NCI-H2171 treated with DMSO at 0.1 percent for 48 hours (cell line): Measurements from ENCODE around the gene ITSN2.
"Not testable (repeated sequence)": the region's sequence is repeated elsewhere in the genome, so short reads cannot be mapped to it uniquely, and the experiment has no call there.

Experiments used
- DNase-seq: peaks from one replicate; lab custom pipeline; 2025; lab: John Stamatoyannopoulos, UW

Gene ITSN2

DNA sequence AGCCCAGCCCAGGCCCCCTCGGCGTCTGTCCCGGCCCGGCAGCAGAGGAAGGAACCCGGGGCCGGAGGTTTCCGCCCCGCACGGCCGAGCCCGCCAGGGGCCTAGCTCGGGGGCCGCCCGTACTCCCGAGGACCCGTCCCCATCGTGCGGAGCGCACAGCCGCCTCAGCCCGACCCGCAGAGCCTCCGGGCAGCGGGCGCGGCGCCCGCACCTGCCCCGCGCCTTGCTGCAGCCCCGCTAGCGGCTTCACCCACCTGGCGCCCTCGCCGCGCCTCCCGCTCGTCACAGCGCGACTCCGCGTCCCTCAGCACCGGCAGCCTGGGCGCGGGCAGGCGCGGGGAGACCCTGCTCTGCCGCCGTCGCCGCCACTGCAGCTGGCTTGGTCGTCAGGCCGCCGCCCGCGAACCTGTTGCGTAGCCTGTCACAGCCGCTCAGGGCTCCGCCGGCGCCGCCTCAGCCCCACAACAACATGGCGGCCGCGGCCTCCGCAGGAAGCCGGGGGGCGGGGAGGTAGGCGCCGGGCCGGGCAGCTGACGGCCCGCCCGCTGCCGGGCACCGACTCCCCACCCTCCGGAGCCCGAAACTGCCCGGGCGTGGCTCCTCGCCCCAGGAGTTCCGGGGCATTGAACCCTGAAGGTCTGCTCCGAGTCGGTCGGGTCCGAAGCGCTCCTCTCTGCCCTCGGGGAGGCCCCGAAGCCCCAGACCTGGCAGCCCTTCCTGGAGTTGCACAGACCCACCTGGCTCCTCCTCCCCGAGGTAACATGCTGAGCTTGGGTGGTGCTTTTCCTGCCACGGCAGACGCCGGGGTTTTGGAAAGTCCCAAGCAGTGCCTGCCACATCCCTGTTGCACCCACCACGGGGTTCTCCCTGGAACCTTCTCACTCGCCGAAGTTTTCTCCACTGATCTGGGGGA lies at the start of gene ITSN2:
Gene ITSN2 (minus strand): TSS at position 487 of the 913 bp plus-strand sequence. CDS start 32,454 bp downstream, outside the sequence.
- DNase-seq = peak; percentile 73

DNA sequence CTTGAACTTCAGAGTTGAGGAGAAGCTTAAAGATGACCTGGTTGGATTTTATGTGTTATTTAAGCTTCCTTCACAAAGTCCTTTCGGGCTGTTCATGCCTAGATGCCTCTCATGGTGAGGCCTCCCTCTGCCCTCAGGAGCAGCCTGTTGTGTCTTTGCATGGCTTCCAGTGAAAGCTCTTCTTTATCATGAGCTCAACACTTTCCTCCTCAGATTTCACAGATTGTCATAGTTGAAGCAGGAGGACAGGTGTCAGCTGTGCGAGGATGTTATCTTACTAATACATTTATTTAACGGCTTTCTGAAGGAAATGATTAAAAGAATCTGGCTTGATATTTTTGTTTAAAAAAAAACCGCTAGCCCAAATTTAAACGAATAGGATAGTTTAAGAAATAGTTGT lies 48.8 kb upstream of the ITSN2 start:
- DNase-seq = no peak

DNA sequence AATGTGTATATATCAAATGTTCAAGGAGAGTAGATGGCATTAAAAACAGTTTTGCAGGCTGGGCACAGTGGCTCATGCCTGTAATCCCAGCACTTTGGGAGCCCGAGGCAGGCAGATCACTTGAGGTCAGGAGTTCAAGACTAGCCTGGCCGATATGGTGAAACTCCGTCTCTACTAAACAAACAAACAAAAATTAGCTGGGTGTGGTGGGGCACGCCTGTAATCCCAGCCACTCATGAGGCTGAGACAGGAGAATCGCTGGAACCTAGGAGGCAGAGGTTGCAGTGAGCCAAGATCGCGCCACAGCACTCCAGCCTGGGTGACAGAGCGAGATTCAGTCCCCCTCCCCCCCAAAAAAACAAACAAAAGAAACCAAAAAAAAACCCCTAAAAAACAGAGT lies 48.4 kb upstream of the ITSN2 start:
- not testable (repeated sequence) for DNase-seq

DNA sequence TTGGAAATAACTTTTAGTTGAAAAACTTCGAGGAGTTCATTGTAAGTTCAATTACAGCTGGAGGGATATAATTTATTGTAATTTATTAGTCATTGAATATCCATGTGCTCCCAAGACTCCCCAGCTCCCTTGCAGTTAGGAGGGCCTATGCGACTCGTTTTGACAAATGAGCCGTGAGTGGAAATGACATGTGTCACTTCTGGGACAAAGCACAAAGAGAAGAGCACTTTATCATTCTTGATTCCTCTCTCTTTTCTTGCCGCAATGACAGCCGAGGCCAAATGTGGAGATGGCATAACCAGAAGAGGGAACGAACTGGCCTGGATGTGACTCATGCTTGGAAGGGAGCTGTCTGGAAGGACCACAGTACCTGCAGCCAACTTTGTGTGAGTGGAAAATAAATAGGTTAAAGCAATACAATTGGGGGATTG lies 44.2 kb upstream of the ITSN2 start:
- no peak for DNase-seq

DNA sequence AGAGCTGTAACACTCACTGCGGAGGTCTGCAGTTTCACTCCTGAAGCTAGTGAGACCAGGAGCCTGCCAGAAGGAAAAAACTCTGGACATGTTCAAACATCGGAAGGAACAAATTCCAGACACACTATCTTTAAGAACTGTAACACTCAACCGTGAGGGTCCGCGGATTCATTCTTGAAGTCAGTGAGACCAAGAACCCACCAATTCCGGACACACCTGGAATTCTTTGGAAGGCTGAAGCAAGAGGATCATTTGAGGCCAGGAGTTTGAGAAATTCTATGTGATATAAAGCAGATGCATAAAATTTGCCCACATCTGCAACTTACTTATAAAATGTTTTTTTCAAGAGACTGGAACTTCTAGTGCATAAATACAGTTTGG lies 43.5 kb upstream of the ITSN2 start:
- no peak for DNase-seq

DNA sequence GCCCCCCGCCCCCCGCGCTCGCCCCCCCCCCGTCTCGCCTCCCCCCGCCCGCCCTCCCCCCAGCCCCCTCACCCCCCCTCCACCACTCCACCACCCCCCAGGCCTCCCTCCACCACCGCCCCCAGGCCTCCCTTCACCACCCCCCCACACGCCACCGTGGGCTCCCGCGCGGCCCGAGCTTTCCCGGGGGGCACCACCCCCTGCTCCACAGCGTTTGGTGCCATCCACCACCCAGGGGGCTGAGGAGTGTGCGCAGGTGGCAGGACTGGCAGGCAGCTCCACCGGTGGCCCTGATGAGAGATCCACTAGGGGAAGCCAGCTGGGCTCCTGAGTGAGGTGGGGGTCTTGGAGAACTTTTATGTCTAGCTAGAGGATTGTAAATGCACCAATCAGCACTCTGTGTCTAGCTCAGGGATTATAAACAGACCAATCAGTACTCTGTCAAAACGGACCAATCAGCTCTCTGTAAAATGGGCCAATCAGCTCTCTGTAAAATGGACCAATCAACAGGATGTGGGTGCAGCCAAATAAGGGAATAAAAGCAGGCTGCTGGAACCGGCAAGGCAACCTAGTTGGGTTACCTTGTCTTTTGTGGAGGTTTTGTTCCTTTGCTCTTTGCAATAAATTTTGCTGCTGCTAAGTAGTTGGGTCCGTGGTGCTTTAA lies 43.0 kb upstream of the ITSN2 start:
- DNase-seq = no peak

DNA sequence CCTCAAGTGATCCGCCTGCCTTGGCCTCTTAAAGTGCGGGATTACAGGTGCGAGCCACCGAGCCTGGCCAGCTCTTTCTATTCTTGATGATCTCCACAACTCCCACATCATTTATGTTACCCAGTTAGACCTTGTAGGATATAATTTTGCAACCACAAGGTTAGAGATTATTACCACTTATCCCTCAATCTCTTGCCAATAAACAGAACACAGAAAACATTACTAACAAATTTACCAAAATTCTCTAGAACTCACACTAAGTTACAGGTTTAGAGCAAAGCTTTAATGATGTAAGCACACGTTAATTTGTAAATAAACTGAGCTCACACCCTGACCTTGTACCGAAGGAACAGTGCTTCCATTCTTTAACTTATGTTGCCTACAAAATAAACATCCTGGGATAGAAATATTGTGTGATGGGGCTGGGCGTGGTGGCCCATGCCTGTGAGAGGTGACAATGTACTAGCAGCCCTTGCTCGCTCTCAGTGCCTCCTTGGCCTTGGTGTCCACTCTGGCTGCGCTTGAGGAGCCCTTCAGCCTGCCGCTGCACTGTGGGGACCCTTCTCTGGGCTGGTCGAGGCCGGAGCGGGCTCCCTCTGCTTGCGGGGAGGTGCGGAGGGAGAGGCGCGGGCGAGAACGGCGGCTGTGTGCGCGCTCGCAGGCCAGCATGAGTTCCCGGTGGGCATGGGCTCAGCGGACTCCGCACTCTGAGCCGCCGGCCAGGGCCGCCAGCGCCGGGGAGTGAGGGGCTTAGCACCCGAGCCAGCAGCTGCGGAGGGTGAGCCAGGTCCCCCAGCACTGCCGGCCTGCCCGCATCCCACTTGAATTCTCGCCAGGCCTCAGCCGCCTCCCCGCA lies 42.1 kb upstream of the ITSN2 start:
- no peak for DNase-seq

DNA sequence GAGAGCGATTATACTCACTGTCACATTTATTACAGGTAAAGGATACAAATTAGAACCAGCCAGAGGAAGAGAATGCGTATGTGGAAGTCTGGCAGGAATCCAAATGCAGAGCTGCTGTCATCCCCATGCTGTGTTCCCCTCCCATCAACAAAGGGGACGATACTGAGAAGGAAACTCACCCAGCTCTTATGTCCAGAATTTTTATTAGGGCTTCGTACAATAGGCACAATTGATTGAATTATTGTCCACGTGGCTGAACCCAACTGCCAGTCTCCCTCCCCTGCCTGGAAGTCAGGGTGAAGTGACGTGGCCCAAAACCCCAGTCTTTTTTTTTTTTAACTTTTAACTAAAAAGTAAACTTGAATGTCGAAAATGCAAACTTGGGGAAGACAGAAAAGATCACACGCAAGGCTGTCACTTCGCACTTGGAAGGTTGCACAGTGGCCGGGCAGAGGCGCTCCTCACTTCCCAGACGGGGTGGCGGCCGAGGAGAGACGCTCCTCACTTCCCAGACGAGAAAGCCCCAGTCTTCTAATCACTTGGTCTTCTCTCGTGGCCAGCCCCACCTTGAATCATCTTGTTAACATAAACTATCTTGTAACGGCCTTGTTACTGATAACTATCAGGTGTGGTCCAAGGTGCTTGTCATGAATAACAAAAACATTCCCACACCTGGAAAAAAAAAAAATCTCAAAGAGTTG lies 40.0 kb upstream of the ITSN2 start:
- DNase-seq = peak; percentile 37

DNA sequence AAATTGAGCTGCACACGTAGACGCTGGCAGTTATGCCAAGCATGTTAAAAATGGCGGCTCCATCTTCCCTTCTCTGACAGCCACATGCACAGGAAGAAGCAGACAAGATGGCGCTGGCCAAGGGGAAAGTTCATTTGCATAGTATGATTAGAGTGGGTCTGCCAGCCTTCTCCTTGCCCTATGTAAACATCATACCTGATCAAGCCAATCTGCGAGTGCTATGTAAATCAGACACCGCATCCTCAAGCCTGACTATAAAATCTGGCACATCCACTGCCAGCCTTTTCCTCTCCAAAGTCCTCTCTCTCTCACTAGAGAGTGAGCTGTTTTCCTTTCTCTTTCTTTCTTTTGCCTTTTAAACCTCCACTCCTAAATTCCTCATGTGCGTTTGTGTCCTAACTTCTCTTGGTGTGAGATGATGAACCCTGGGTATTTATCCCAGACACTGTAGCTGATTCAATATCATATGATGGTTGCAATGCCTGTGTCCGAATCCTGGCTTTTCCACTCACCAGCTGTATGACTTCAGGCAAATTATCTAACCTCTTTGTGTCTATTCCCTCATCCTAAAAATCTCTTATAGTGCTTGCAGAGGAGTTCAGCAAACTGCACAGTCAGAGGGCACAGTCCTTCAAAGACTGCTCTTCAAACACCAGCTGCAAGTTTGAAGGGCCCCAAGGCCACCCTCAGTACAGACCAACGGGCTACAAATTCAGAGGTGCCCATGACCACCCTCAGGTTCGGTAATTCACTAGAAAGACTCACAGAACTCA lies 39.3 kb upstream of the ITSN2 start:
- DNase-seq = peak; percentile 18

DNA sequence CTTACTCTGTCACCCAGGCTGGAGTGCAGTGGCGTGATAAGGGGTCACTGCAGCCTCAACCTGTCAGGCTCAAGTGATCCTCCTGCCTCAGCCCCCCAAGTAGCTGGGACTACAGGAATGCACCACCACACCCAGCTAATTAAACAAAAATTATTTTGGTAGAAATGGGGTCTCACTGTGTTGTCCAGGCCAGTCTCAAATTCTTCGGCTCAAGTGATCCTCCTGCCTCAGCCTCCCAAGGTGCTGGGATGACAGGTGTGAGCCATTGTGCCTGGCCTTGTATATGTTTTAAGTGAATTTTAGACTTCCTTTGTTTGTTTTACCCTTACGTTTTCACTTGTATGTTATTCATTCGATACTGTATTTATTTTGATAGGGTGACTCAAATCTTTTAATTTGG lies 34.7 kb upstream of the ITSN2 start:
- DNase-seq = no peak

DNA sequence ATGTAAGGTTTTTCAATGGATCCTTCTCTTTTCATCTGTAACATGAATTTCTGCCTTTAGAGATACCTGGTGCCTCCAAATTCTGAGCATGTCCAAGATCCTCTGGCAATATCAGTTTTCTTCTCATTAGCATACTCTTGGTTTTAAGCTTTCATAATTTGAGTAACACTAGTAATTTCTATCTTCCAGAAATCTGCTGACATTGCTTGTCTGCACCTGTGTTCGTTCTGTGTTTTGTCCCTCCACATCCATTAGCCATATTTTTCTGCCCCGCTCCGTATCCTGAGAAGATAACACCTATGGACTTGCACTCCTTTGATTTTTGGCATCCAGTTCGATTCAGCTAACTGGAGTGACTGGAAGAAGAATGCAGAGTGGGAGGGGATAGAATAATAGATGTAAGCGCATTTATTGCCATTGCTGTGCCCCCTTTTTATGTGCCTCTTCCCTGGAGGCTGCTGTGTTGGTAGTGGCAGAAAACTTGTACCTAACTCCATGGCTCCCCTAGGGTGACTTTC lies 32.3 kb upstream of the ITSN2 start:
- no peak for DNase-seq

DNA sequence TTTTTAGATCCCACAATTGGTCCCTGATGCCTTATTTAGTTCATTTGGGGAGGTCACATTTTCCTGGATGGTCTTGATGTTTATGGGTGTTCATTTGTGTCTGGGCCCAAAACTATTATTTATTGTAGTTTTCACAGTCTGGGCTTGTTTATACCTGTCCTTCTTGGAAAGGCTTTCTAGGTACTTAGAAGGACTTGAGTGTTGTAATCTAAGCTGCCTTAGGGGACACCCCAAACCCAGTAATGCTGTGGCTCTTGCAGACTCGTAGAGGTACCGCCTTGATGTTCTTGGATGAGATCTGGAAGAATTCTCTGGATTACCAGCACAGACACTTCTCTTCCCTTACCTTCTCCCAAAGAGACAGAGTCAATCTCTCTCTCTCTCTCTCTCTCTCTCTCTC lies 25.0 kb upstream of the ITSN2 start:
- DNase-seq = no peak

DNA sequence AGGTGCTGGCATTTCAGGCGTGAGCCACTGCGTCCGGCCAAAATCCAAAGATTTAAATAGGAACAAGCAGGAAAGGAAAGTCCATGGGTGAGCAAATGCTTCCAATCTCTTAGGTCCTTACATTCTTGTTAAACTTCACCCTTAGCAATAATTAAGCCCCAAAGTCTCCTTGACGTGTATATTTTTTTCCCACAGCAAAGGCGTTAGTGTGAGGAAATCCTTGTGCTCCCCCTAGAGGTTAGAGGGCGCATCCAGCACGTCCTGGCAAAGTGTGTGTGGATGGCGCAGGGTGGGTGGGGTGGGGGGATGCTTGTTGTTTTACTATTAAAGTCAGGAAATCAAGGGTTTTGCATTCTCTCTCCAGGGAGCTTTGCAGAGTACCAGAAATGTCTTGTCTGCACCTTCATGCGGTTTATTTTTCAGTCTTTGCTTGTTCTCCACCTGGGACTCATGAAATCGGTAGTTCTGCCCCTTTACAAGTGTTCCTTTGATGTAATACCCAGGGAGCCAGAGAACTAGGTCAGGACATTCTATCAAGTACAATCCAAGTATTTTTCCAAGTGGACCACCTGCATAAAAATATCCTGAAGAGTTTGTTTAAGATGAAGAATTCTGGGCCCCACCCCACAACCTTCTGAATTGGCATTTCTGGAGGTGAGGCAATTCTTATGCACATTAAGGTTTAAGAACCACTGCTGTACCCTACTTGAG lies 22.2 kb upstream of the ITSN2 start:
- peak; percentile 84 for DNase-seq

DNA sequence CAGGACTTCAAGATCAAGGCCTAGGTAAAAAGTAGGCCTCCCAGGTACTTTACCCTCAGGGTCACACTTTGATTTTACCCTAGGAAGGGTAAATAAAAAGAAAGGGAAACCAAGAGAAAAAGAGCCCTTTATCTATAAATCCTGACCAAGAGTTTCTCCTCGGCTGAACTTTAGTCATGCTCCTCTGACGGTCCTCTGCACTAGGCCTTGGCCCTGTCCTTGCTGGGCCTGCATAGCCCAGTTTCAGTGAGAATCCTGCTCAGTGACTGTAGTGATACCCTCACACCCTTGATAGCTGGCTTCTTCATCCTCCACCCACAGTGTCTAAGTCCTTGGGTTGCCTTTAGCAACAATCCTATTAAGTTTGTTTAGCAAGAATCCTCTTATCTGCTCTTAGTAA lies 20.5 kb upstream of the ITSN2 start:
- no peak for DNase-seq

DNA sequence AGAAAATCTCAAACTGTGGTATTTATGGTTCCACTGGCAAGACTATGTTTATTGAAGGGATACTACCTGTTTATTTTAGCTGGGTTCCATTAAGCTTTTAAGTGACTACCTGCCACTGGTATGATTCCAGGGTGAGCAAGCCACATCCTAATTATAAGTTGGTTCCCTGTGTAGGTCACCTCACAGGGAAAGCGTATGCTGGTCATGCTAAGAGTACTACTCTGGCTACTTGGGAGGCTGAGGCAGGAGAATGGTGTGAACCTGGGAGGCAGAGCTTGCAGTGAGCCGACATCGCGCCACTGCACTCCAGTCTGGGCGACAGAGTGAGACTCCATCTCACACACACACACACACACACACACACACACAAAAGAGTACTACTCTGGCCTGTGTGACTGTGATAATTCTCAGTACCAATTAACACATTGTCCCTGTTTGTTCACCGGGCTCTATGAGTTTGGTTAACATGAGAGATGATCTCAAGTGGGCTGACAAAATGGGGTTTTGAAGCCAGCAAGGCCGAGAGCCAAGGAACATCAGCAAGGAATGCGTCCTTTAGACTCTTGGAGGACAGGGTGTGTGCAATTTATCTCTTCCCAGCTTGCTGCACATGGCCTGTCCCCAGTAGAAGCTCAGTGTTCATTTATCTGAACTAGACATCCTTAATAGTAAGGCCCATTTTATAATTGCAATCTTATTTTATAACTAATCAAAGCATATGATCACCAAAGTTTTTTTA lies 15.2 kb upstream of the ITSN2 start:
- DNase-seq = no peak

DNA sequence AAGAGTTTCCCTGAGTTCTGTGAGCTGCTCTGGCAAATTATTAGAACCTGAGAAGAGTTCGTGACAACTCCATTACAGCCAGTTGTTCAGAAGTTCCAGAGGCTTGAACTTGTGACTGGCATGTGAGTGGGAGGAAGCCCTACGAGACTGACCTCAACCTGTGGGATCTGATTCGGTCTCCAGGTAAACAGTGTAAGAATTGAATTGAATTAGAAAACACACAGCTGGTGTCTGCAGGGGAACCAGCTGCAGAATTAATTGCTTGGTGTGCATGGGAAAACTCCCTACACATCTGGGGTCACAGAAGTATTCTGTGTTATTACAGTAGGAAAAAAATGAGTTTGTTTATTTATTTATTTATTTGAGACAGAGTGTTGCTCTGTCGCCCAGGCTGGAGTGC lies 14.0 kb upstream of the ITSN2 start:
- DNase-seq = peak; percentile 52

DNA sequence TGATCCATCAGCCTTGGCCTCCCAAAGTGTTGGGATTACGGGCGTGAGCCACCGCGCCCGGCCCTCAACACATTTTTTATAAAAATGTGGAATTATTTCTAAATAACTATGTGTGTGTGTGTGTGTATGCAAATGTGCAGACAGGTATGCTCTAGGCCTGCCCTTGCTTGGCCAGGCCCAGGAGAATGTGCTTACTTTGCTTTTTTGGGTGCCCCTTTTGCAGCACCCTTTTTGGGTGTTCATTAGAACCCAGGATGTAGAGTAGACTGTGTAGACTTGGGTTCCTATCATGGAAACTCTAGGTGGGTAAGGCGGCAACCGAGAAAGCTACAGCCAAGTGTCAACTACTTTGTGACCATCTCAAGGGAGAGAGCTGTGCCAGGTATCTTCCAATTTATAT lies 11.7 kb upstream of the ITSN2 start:
- DNase-seq = no peak

DNA sequence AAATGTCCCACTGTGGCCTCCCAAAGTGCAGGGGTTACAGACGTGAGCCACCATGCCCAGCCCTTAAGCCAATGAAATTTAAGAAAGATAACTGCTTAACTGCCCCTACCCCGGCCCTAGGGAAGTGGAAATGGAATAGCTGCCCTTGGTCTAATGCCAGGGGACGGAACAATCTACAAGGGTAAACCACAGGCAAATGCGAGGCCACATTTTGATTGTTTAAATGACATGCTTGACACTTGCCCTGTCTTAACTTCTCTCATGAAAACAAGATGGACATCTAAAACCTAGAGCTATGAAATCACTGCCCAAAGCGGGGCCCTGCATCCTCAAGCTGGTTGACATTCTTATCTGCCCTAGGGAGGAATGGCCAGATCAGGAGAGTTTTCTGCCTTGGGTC lies 5.5 kb upstream of the ITSN2 start:
- DNase-seq = no peak

DNA sequence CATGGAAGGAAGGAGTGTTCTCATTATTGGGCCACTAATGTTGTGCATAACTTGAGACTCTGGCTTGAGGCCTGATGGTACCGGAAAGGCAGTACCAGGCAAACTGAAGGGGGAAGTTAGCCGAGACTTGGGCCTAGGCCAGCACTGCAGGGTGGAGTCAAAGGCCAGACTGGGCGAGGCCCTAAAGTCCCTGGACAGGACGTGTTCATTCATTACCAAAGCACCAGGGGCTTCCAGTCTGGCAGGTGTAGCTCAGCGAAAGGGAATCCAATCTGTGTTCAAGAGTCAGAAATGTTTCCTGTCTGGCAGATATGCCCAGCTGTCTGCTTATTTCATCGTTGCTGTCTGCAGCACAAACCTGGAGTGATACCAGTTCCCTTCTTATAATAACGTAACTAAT lies 4.7 kb upstream of the ITSN2 start:
- DNase-seq = peak; percentile 91
